ENCODE data around the gene PAPLN.

The PAPLN gene

DNA sequence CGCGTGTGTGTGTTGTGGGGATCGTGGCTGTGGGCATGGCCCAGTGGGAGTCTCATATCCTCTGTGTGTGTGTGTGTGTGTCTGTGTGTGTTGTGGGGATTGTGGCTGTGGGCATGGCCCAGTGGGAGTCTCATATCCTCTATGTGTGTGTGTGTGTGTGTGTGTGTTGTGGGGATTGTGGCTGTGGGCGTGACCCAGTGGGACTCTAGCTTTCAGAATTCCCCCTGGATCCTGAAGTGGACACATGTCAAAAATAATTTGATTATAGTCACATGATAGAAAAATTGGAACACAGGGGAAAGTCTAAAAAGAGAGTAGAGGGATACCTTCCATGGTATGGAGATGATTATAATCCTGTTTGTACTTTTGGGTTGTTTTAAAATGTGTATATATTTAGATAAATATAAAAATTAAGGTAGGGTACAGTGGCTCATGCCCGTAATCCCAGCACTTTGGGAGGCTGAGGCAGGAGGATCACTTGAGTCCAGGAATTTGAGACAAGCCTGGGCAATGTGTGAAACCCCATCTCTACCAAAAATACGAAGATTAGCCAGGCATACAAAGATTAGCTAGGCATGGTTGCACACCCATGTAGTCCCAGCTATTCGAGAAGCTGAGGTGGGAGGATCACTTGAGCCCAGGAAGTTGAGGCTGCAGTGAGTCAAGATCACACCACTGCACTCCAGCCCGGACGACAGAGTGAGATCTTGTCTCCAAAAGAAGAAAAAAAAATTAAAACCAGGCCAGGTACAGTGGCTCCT lies 11.0 kb downstream of the PAPLN start:
- DNase-seq, result peak; percentile 15

GRCh38 chr14:73249108-73249507 lies 11.8 kb downstream of the PAPLN start:
- DNase-seq, result no peak

DNA sequence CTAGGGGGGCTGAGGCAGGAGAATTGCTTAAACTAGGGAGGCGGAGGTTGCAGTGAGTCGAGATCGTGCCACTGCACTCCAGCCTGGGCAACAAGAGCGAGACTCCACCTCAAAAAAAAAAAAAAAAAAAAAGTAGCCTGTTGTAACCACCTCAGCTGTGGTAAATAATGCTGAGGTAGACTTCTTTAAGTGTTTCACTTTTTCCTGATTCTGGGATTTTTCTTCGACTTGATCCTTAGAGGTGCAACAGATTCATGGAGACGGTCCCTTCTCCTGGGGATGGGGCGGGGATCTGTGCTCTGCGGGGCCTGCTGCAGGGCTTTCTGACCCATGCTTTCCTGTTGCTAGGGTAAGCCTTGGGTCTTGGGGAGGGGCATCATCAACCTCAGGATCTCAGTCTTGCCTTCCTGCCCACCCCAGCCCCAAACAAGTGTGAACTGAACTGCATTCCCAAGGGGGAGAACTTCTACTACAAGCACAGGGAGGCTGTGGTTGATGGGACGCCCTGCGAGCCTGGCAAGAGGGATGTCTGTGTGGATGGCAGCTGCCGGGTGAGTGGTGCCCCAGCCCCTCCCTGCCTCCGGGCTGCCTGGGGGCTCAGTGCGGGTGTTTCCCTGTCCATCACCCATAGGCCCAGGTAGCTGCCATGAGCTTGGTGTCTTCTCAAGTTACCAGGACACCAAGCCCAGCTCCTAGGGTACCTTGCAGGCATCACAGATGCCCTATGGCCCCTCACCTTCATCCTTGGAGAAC lies 12.4 kb downstream of the PAPLN start:
- DNase-seq, result no peak

DNA sequence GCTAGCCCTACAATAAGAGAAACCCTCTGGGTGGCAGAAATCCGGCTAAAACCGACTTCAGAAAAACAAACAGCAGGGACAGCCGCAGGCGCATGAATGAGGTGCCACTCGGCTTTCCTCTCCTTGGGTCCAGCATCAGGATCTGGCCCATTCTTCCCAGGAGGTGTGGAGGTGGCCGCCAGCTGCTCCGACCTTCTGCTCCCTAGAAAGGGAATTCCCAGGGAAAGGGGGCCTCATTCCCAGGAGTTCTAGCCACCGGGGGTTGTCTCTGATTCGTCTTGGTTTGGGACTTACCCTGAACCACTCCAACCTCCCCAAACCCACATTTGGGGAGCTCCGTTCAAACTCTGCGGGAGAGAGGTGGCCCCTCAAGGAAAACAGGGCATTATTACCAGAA lies 13.0 kb downstream of the PAPLN start:
- no peak for DNase-seq

GRCh38 chr14:73250781-73251500 lies 13.6 kb downstream of the PAPLN start:
- no peak for DNase-seq

DNA sequence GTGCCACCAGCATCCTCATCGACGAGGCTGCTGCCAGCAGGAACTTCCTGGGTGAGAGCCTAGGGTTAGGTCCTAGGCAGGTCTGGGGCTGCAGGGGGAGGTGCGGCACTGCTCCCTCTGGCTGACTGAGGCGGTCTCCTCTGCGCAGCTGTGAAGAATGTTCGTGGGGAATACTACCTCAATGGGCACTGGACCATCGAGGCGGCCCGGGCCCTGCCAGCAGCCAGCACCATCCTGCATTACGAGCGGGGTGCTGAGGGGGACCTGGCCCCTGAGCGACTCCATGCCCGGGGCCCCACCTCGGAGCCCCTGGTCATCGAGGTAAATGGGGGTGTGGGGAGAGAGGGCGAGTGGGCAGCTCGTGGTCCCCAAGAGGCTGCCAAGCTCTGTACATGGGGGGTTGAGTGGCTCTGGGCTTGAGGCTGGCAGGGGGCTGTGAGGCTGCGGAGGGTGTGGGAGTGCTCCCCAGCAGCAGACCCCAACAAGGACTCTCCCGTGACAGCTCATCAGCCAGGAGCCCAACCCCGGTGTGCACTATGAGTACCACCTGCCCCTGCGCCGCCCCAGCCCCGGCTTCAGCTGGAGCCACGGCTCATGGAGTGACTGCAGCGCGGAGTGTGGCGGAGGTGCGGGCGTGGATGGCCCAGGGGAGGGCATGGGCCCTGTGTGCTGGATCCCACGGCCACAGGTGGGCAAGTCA lies 14.4 kb downstream of the PAPLN start:
- DNase-seq, result no peak

GRCh38 chr14:73252491-73253322 lies 15.4 kb downstream of the PAPLN start:
- DNase-seq, result no peak

DNA sequence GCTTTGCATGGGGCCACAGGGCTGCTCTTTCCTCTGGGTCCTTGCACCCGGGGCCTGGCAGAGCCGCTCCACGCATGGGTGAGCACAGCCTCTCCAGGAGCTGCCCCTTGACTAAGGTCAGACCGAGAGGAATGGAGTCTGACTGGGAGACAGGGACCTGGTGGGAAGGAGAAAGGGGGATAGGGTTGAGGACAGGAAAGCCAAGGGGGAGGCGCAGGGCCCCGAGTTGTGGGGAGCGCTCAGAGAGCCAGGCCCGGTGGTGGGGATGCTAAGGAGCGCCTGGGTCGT lies 16.0 kb downstream of the PAPLN start:
- no peak for DNase-seq

DNA sequence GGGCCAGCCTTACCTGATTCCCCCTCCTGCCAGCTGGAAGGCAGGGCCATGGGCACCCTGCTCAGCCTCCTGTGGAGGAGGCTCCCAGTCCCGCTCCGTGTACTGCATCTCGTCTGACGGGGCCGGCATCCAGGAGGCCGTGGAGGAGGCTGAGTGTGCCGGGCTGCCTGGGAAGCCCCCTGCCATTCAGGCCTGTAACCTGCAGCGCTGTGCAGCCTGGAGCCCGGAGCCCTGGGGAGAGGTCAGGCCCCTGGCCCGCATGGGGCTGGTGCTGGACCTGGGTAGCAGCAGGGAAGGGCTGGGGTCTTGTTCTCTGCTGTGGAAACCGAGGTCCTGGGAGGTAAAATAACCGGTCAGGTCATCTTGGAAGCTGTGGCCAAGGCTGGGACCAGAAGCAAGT lies 16.4 kb downstream of the PAPLN start:
- DNase-seq, result no peak

DNA sequence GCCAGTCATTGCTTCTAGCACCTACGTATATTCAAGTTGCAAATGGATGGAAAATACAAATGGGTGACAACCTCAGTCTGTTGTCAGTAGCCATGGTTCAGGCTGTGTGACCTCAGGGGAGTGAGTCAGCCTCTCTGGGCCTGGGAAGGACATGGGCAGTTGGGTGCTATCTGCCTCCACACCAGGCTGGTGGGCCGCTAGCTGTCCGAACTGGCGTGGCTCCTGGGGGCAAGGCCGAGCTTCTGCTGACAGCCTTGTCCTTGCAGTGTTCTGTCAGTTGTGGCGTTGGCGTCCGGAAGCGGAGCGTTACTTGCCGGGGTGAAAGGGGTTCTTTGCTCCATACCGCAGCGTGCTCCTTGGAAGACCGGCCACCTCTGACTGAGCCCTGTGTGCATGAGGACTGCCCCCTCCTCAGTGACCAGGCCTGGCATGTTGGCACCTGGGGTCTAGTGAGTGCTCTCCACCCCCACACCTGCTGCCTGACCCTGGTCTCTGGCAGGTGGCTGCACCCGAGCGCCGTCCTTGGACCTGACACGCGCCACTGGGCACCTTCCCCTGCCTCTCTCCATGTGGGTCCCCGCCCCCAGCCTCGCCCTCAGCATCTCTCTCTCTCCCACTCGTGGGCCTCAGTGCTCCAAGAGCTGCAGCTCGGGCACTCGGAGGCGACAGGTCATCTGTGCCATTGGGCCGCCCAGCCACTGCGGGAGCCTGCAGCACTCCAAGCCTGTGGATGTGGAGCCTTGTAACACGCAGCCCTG lies 17.1 kb downstream of the PAPLN start:
- DNase-seq, result no peak

GRCh38 chr14:73255005-73255400 lies 17.7 kb downstream of the PAPLN start:
- DNase-seq, result no peak

GRCh38 chr14:73255693-73256225 lies 18.5 kb downstream of the PAPLN start:
- no peak for DNase-seq

- DNase-seq, result no peak
These were observed 20.8 kb downstream of the PAPLN start for GRCh38 chr14:73258076-73258475.

- DNase-seq, result no peak
These were observed 21.7 kb downstream of the PAPLN start for GRCh38 chr14:73258845-73259611.

GRCh38 chr14:73259837-73260236 lies 22.5 kb downstream of the PAPLN start:
- no peak for DNase-seq

DNA sequence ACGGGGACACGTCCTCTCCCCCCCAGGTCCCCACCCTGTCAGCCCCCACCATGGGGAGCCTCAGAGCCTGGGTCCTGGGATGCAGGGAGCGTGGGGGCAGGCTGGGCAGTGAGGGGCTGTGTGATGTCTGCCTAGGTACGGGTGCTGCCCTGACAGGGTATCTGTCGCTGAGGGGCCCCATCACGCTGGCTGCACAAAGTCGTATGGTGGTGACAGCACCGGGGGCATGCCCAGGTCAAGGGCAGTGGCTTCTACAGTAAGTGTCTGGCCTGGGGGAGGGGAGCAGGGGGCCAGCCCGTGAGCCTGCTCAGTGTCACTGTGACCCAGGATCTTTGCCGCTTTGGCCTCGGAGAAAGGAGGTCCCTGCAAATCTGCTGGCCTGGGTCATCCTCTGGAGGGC lies 23.3 kb downstream of the PAPLN start:
- no peak for DNase-seq

GRCh38 chr14:73261075-73261474 lies 23.8 kb downstream of the PAPLN start:
- no peak for DNase-seq

DNA sequence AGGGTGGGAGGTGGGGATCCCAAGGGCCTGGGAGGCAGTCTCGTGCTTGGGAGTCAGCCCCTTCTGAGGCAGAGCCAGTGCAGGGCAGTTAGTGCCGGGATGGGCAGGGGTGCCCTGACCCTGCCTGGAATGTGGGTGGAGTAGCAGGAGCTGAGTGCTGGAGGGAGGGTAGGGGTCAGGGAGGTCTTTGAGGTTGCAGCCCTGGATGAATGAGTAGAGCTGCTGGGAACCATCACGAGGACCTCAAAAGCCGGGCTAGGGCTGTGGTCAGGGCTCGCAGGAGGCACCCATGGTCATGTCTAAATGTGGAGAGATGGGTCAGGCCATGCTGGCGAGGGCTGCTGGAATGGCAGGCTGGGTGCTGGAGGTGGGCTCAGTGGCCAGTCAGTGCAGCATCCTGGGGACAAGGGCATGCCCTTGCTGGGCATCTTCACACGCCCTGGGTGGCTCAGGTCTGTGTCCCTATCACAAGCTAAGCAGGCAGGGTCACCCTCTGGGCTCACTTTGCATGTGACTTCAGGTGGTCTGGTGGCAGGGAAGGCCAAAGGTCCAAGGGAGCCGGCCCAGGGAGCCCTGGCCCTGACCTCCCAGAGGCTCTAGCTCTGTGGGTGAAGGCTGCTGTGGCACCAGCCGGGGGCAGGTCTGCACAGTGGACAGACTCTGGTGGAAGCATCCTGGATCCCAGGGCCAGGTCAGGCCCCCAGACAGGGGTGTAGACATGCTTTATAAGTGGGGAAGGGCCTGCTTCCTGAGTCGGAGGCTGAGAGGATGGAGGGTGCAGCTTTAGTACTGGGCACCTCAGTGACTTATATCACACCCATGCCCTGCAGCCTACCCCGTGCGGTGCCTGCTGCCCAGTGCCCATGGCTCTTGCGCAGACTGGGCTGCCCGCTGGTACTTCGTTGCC lies 24.5 kb downstream of the PAPLN start:
- DNase-seq, result no peak

GRCh38 chr14:73262427-73263183 lies 25.3 kb downstream of the PAPLN start:
- DNase-seq, result no peak

All from OCI-M1 (cell line).